HepG2 (cell line): ENCODE data around the gene PHF13. TPM values are rescaled to one million over a fixed set of nuclear protein-coding genes. Genes with fewer than 3 reads are reported as not detected.

ENCODE experiments used
- ARID3A ChIP-seq: IDR thresholded peaks from 2 replicates; pipeline ENCODE4 v1.6.1; 2012; ENCODE audit warnings: low read depth, low read length, improper control_type of control experiment
- CENPT ChIP-seq: sonication (generic); formaldehyde crosslinking; IDR thresholded peaks from 2 replicates; pipeline ENCODE4 v1.8.0; 2022; ENCODE audit warnings: low read depth, mild to moderate bottlenecking, moderate library complexity, missing genetic modification reagents
- EZH2 ChIP-seq: conservative IDR thresholded peaks from 2 replicates; pipeline ENCODE4 v1.6.1; 2012; ENCODE audit warnings: mild to moderate bottlenecking, low read depth, low read length, moderate library complexity
- FOXO4 ChIP-seq: sonication (generic); formaldehyde crosslinking; conservative IDR thresholded peaks from 2 replicates; pipeline ENCODE4 v1.8.1; 2023; ENCODE audit warnings: missing genetic modification reagents
- FOXP4 ChIP-seq: sonication (generic); formaldehyde crosslinking; IDR thresholded peaks from 2 replicates; pipeline ENCODE4 v1.4.0; 2020; ENCODE audit warnings: missing genetic modification reagents
- HOXA5 ChIP-seq: sonication (generic); formaldehyde crosslinking; IDR thresholded peaks from 2 replicates; pipeline ENCODE4 v1.4.0; 2020; ENCODE audit warnings: missing genetic modification reagents
- KDM5B ChIP-seq: sonication (generic); formaldehyde crosslinking; IDR thresholded peaks from 2 replicates; pipeline ENCODE4 v1.4.0; 2020; ENCODE audit warnings: missing genetic modification reagents, mild to moderate bottlenecking, borderline replicate concordance
- MAX ChIP-seq: IDR thresholded peaks from 2 replicates; pipeline ENCODE4 v1.6.1; 2012; ENCODE audit warnings: inconsistent platforms
- MYPOP ChIP-seq: sonication (generic); formaldehyde crosslinking; IDR thresholded peaks from 2 replicates; pipeline ENCODE4 v1.8.1; 2023; ENCODE audit warnings: mild to moderate bottlenecking, moderate library complexity, missing genetic modification reagents
- POLR2AphosphoS5 ChIP-seq: IDR thresholded peaks from 2 replicates; pipeline ENCODE4 v1.6.1; 2012; ENCODE audit warnings: low read depth, low read length
- SP1 ChIP-seq, 2 experiments: fragments of 450-650 bp in 1 of 2; sonication (generic) in 1 of 2; formaldehyde crosslinking in 1 of 2; IDR thresholded peaks; 2 replicates each; pipeline versions ENCODE4 v1.4.0 to v1.6.1; 2016 to 2020; ENCODE audit warnings: missing genetic modification reagents in 1 of 2
- STAT6 ChIP-seq: sonication (generic); formaldehyde crosslinking; IDR thresholded peaks from 2 replicates; pipeline ENCODE4 v1.4.0; 2020; ENCODE audit warnings: missing genetic modification reagents, mild to moderate bottlenecking, borderline replicate concordance
- TEAD3 ChIP-seq: optimal IDR thresholded peaks from 2 replicates; pipeline ENCODE3; 2016; ENCODE audit warnings: borderline replicate concordance
- ZNF234 ChIP-seq: sonication (generic); formaldehyde crosslinking; conservative IDR thresholded peaks from 2 replicates; pipeline ENCODE4 v1.5.1; 2020; ENCODE audit warnings: mild to moderate bottlenecking, missing genetic modification reagents
- ZNF33B ChIP-seq: sonication (generic); formaldehyde crosslinking; IDR thresholded peaks from 2 replicates; pipeline ENCODE4 v1.5.1; 2020; ENCODE audit warnings: mild to moderate bottlenecking, missing genetic modification reagents
- ZNF597 ChIP-seq: sonication (generic); formaldehyde crosslinking; IDR thresholded peaks from 2 replicates; pipeline ENCODE4 v1.5.0; 2020; ENCODE audit warnings: missing genetic modification reagents
- ZNF749 ChIP-seq: sonication (generic); formaldehyde crosslinking; IDR thresholded peaks from 2 replicates; pipeline ENCODE4 v1.8.0; 2022; ENCODE audit warnings: mild to moderate bottlenecking, missing genetic modification reagents, moderate library complexity, borderline replicate concordance
- ZNF775 ChIP-seq: sonication (generic); formaldehyde crosslinking; IDR thresholded peaks from 2 replicates; pipeline ENCODE4 v1.4.0; 2020; ENCODE audit warnings: missing genetic modification reagents, mild to moderate bottlenecking, moderate library complexity, borderline replicate concordance
- polyA plus RNA-seq, 8 experiments: library from polyadenylated mRNA; depleted of rRNA in 3 of 8; stranded (reverse) in 7 of 8; unstranded in 1 of 8; fragments of >200 nt; fragmentation: Illumina TruSeq in 4 of 8; extraction: Trizol in 4 of 8; gene quantifications; 2 replicates each; pipeline versions ENCODE4 v1.2.1 to v1.2.3, GENCODE V29; 2011 to 2016; ENCODE audit warnings: low read depth in 4 of 8, missing spikeins in 1 of 8, mixed read lengths in 1 of 8; ENCODE audit not compliant: insufficient read depth in 1 of 8
- total RNA-seq, 5 experiments: library from RNA; depleted of rRNA; stranded (reverse); fragments of >200 nt; fragmentation: Illumina TruSeq; extraction: Trizol; gene quantifications; 2 replicates each; pipeline ENCODE4 v1.2.3, GENCODE V29; 2016; ENCODE audit warnings: low read depth in 1 of 5

Gene PHF13
- total and polyA plus RNA-seq, 2 of the 13 experiments (the other 11 are each of a cell fraction or from before 2014, with no cell fraction given) = 4.7 to 7.4 TPM

GRCh38 chr1:6579374-6580118 lies 34.0 kb upstream of the PHF13 start, which contains the start of gene ZBTB48 (continued):
- TF ChIP-seq MAX (peak; percentile 85), KDM5B (CRISPR knock-in tag) (peak; percentile 53; the same call in 1 of the 2 replicates), TEAD3 (CRISPR knock-in tag) (no peak), ZNF234 (CRISPR knock-in tag) (no peak), EZH2 (no peak), ZNF597 (no peak), ZNF33B (CRISPR knock-in tag) (no peak), CENPT (CRISPR knock-in tag) (0 out of 2 replicates have a peak, but pooled peaks have one; percentile 30), POLR2AphosphoS5 (peak; percentile 81), FOXO4 (no peak), MYPOP (CRISPR knock-in tag) (no peak), ARID3A (no peak), HOXA5 (no peak), ZNF749 (CRISPR knock-in tag) (no peak), SP1 (IDR thresholded peaks at IDR 0.05) (no peak), SP1 (CRISPR knock-in tag; IDR thresholded peaks at IDR 0.05) (peak; percentile 43), STAT6 (CRISPR knock-in tag) (peak; percentile 65; the same call in 1 of the 2 replicates), ZNF775 (CRISPR knock-in tag) (no peak), FOXP4 (CRISPR knock-in tag) (no peak)
